ENCODE data around the gene TAF11L6. TPM values are rescaled to one million over a fixed set of nuclear protein-coding genes. Genes with fewer than 3 reads are reported as not detected.
A peak's percentile ranks its signal among the peaks of the same experiment; 100 is the strongest.
"Not testable (repeated sequence)": the region's sequence is repeated elsewhere in the genome, so short reads cannot be mapped to it uniquely, and the experiment has no call there.

TAF11L6 gene
- total and polyA plus RNA-seq, 7 experiments from 2014 or later, result not detected

DNA sequence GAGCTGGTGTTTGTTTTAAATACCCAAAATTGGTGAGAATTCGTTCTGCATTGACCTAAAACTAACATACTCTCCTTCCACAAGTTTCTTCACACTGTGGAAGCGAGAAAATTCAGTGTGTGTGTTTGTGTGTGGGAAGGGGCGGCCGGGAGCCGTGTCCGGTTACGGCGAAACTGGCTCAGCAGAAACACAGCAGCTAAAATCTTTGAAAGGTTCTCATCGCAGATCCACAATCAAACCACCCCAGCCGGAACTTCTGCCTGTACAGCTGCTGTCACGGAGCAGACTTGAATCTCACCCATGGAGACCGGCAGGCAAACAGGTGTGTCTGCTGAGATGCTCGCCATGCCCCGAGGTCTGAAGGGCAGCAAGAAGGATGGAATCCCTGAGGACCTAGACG, 3.5 kb upstream of the TAF11L6 start, which contains the start of gene TAF11L5:
TSS of gene TAF11L5 (plus strand) at position 301 of the 400 bp plus-strand sequence.
- not testable (repeated sequence) for H3K4me1 Mint-ChIP-seq

DNA sequence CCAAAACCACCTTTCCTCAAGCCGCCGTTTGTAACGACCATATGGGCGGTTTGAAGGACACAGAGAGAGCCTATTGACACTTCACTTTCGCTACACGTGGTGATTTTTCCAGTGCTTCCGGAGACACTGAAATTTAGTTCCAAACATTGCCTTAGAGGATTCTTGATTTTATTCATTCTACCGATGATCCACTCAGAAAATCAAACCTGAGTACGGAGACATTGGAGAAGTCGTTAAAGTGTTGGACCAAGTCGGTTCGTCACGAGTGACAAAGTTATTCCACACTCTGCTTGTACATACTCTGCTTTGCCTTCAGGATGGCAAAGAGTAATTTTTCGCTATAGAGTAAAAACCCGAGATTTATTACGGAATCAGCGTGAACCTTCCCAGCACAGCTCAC, 2.0 kb upstream of the TAF11L6 start:
- H3K36me3 ChIP-seq (ENCODE audit: control insufficient read depth in 2 of 3, insufficient read depth in 3 of 3, low read length in 3 of 3); H3K27me3 ChIP-seq (ENCODE audit: control insufficient read depth in 2 of 2, insufficient read depth in 2 of 2, low read length in 2 of 2); H3K9me3 Mint-ChIP-seq; H3K27me3 Mint-ChIP-seq; H3K4me3 ChIP-seq (ENCODE audit: low read length); POLR2A ChIA-PET; H3K27ac Mint-ChIP-seq; H3K4me1 Mint-ChIP-seq; H3K4me1 ChIP-seq (ENCODE audit: control insufficient read depth in 2 of 2, insufficient read depth in 2 of 2, low read length in 2 of 2); H3K9me3 ChIP-seq (ENCODE audit: control insufficient read depth in 2 of 3, low read length in 3 of 3); H3K36me3 Mint-ChIP-seq; H3K27ac ChIP-seq (ENCODE audit: low read depth, low read length); CTCF ChIA-PET; H3K4me3 Mint-ChIP-seq; intact Hi-C loops (cut with micrococcal nuclease); ATAC-seq: not testable (repeated sequence)
- DNase-seq, result peak in 3 of 9 donors; percentile 11 to 27 (median 14)

More for the DNA sequence above, 3.5 kb upstream of the TAF11L6 start, which contains the start of gene TAF11L5:
- H3K36me3 Mint-ChIP-seq; H3K4me1 ChIP-seq (ENCODE audit: control insufficient read depth in 2 of 2, insufficient read depth in 2 of 2, low read length in 2 of 2); H3K27ac ChIP-seq (ENCODE audit: low read depth, low read length); CTCF ChIA-PET; H3K27me3 Mint-ChIP-seq; H3K9me3 ChIP-seq (ENCODE audit: control insufficient read depth in 2 of 3, low read length in 3 of 3); DNase-seq; H3K4me3 Mint-ChIP-seq; H3K4me3 ChIP-seq (ENCODE audit: low read length); H3K36me3 ChIP-seq (ENCODE audit: control insufficient read depth in 2 of 3, insufficient read depth in 3 of 3, low read length in 3 of 3); POLR2A ChIA-PET; ATAC-seq; intact Hi-C loops (cut with micrococcal nuclease); H3K9me3 Mint-ChIP-seq; H3K27me3 ChIP-seq (ENCODE audit: control insufficient read depth in 2 of 2, insufficient read depth in 2 of 2, low read length in 2 of 2); H3K27ac Mint-ChIP-seq: not testable (repeated sequence)

Other genes with a start within 250 kb of the TAF11L6 start
- gene TAF11L2, start 30.4 kb upstream of the TAF11L6 start, total RNA-seq, result not detected
- not detected for gene TAF11L2, start 30.4 kb upstream of the TAF11L6 start, polyA plus RNA-seq
- gene TAF11L3, start 10.3 kb upstream of the TAF11L6 start, total RNA-seq, result not detected
- not detected for gene TAF11L3, start 10.3 kb upstream of the TAF11L6 start, polyA plus RNA-seq
- not detected for gene TAF11L4, start 6.9 kb upstream of the TAF11L6 start, total RNA-seq
- not detected for gene TAF11L4, start 6.9 kb upstream of the TAF11L6 start, polyA plus RNA-seq
- not detected for gene TAF11L5, start 3.4 kb upstream of the TAF11L6 start, total RNA-seq
- gene TAF11L5, start 3.4 kb upstream of the TAF11L6 start, polyA plus RNA-seq, result not detected
- gene TAF11L7, start 57.1 kb downstream of the TAF11L6 start, total RNA-seq, result not detected
- not detected for gene TAF11L7, start 57.1 kb downstream of the TAF11L6 start, polyA plus RNA-seq
- not detected for gene TAF11L8, start 62.3 kb downstream of the TAF11L6 start, total RNA-seq
- gene TAF11L8, start 62.3 kb downstream of the TAF11L6 start, polyA plus RNA-seq, result not detected
- not detected for gene TAF11L9, start 65.7 kb downstream of the TAF11L6 start, total RNA-seq
- not detected for gene TAF11L9, start 65.7 kb downstream of the TAF11L6 start, polyA plus RNA-seq
- not detected for gene TAF11L10, start 69.2 kb downstream of the TAF11L6 start, total RNA-seq
- gene TAF11L10, start 69.2 kb downstream of the TAF11L6 start, polyA plus RNA-seq, result not detected
- not detected for gene TAF11L11, start 75.5 kb downstream of the TAF11L6 start, total RNA-seq
- not detected for gene TAF11L11, start 75.5 kb downstream of the TAF11L6 start, polyA plus RNA-seq
- not detected for gene TAF11L12, start 81.7 kb downstream of the TAF11L6 start, total RNA-seq
- gene TAF11L12, start 81.7 kb downstream of the TAF11L6 start, polyA plus RNA-seq, result not detected
- gene TAF11L13, start 103.4 kb downstream of the TAF11L6 start, total RNA-seq, result not detected
- not detected for gene TAF11L13, start 103.4 kb downstream of the TAF11L6 start, polyA plus RNA-seq
- not detected for gene TAF11L14, start 105.8 kb downstream of the TAF11L6 start, total RNA-seq
- gene TAF11L14, start 105.8 kb downstream of the TAF11L6 start, polyA plus RNA-seq, result not detected